Calu3 (cell line): Measurements from ENCODE around the gene BCL7C. TPM values are rescaled to one million over a fixed set of nuclear protein-coding genes. Genes with fewer than 3 reads are reported as not detected.

Experiments used
- BruUV-seq: library from RNA; stranded (reverse); fragments of 400-500 nt; replicated peaks from 2 replicates; lab custom pipeline; 2021; lab: Mats Ljungman, UMichigan
- CTCF ChIA-PET: fragments of 300-600 bp; sonication (Branson Sonifier 250); formaldehyde crosslinking; loops from one replicate; lab custom pipeline; 2022; ENCODE audit warnings: antibody characterized with exemption; lab: Charles Lee
- DNase-seq: peaks from one replicate; pipeline ENCODE4 v3.0.0; 2022
- H3K27ac Mint-ChIP-seq: one replicate; pipeline ENCODE4 v1.8.0; 2022; ENCODE audit warnings: mixed read lengths; ENCODE audit not compliant: unreplicated experiment
- H3K27me3 Mint-ChIP-seq: one replicate; pipeline ENCODE4 v1.8.0; 2022; ENCODE audit warnings: mixed read lengths; ENCODE audit not compliant: unreplicated experiment
- H3K36me3 Mint-ChIP-seq: one replicate; pipeline ENCODE4 v1.8.0; 2022; ENCODE audit warnings: mild to moderate bottlenecking, moderate library complexity, mixed read lengths; ENCODE audit not compliant: insufficient read depth, unreplicated experiment
- H3K4me1 Mint-ChIP-seq: one replicate; pipeline ENCODE4 v1.8.0; 2022; ENCODE audit warnings: mild to moderate bottlenecking, low read depth, mixed read lengths; ENCODE audit not compliant: unreplicated experiment
- H3K4me3 Mint-ChIP-seq: one replicate; pipeline ENCODE4 v1.8.0; 2022; ENCODE audit warnings: mild to moderate bottlenecking, low read depth, moderate library complexity, mixed read lengths; ENCODE audit not compliant: unreplicated experiment
- H3K9me3 Mint-ChIP-seq: one replicate; pipeline ENCODE4 v1.8.0; 2022; ENCODE audit warnings: low read depth, mixed read lengths; ENCODE audit not compliant: unreplicated experiment
- CTCF ChIP-seq: fragments of 200-600 bp; IDR thresholded peaks from one replicate; pipeline ENCODE4 v1.8.0; 2022; ENCODE audit warnings: antibody characterized with exemption; ENCODE audit not compliant: unreplicated experiment
- intact Hi-C: fragments of 100-400 bp; cut with micrococcal nuclease; formaldehyde crosslinking; loops from one replicate; pipeline ENCODE4 v1.10.0; 2022; ENCODE audit not compliant: unreplicated experiment
- total RNA-seq: library from RNA; stranded (reverse); gene quantifications from 2 replicates; pipeline ENCODE4 v1.2.3, GENCODE V29; 2022

The BCL7C gene
- total RNA-seq, 1 experiment from 2014 or later: 26.6 TPM

GRCh38 chr16:30912794-30913412, 19.0 kb upstream of the BCL7C start:
- DNase-seq: no peak
- Mint-ChIP-seq H3K36me3 (no peaks in the 10 kb centered on the region), H3K4me1 (no peaks in the 10 kb centered on the region), H3K27ac (no peak overlapping the region), H3K27me3 (no peaks in the 10 kb centered on the region), H3K9me3 (no peaks in the 10 kb centered on the region), H3K4me3 (no peak overlapping the region)
- BruUV-seq: no TSS peak
- intact Hi-C loops: no loop called here
- CTCF ChIA-PET: interaction anchor here (0.6 kb wide), 1 partner anchor 71 kb away, joined by 5 read pairs; no protein-coding TSS in a partner anchor
- no peak for TF ChIP-seq CTCF

GRCh38 chr16:30910427-30911029, 16.7 kb upstream of the BCL7C start:
- no peak for TF ChIP-seq CTCF
- no peaks in the 10 kb centered on the region for H3K27me3 Mint-ChIP-seq
- no peak for DNase-seq
- no TSS peak for BruUV-seq
- CTCF ChIA-PET: no interaction called here
- intact Hi-C loops: no loop called here
- no peak overlapping the region for H3K4me3 Mint-ChIP-seq
- H3K9me3 Mint-ChIP-seq: no peaks in the 10 kb centered on the region
- H3K36me3 Mint-ChIP-seq: no peaks in the 10 kb centered on the region
- H3K27ac Mint-ChIP-seq: no peak overlapping the region
- no peaks in the 10 kb centered on the region for H3K4me1 Mint-ChIP-seq

- TF ChIP-seq CTCF: no peak
- CTCF ChIA-PET: no interaction called here
- H3K4me1 Mint-ChIP-seq: peaks cover 18% of the 10 kb centered on the region
- no TSS peak for BruUV-seq
- intact Hi-C loops: no loop called here
- H3K9me3 Mint-ChIP-seq: peaks cover 2% of the 10 kb centered on the region
- no peak for DNase-seq
- no peak overlapping the region for H3K4me3 Mint-ChIP-seq
- H3K27ac Mint-ChIP-seq: no peak overlapping the region
- peaks cover 5% of the 10 kb centered on the region for H3K36me3 Mint-ChIP-seq
- no peaks in the 10 kb centered on the region for H3K27me3 Mint-ChIP-seq
These were observed 13.2 kb upstream of the BCL7C start for GRCh38 chr16:30907064-30907463.

GRCh38 chr16:30904114-30904780, 10.4 kb upstream of the BCL7C start:
- peaks cover 2% of the 10 kb centered on the region for H3K9me3 Mint-ChIP-seq
- DNase-seq: no peak
- no peak overlapping the region for H3K27ac Mint-ChIP-seq
- CTCF ChIA-PET: interaction anchor here (0.7 to 0.9 kb wide), 2 partner anchors 59 to 276 kb away, joined by 4 to 6 read pairs; partner anchors contain the start of gene FUS
- no TSS peak for BruUV-seq
- TF ChIP-seq CTCF: no peak
- H3K4me3 Mint-ChIP-seq: no peak overlapping the region
- intact Hi-C loops: no loop called here
- peaks cover 18% of the 10 kb centered on the region for H3K4me1 Mint-ChIP-seq
- H3K36me3 Mint-ChIP-seq: peaks cover 5% of the 10 kb centered on the region
- no peaks in the 10 kb centered on the region for H3K27me3 Mint-ChIP-seq
